GM11168 (cell line): ENCODE measurements around the gene ZCCHC8.
"Not testable (repeated sequence)": the region's sequence is repeated elsewhere in the genome, so short reads cannot be mapped to it uniquely, and the experiment has no call there.

Experiments
- in situ Hi-C: fragments of 300-500 bp; cut with MboI; formaldehyde crosslinking; loops from one replicate; pipeline ENCODE4 v1.12.0; 2022; ENCODE audit warnings: low sequenced_read_pairs; ENCODE audit not compliant: unreplicated experiment

Gene ZCCHC8

GRCh38 chr12:122438822-122439221, 61.9 kb downstream of the ZCCHC8 start:
- in situ Hi-C loops, result not testable (repeated sequence)

GRCh38 chr12:122437656-122438121, 63.0 kb downstream of the ZCCHC8 start:
- in situ Hi-C loops, result no loop called here

- in situ Hi-C loops, result no loop called here
These were observed 65.5 kb downstream of the ZCCHC8 start for GRCh38 chr12:122435186-122435585.

GRCh38 chr12:122429043-122429442, 71.7 kb downstream of the ZCCHC8 start:
- in situ Hi-C loops, result not testable (repeated sequence)

GRCh38 chr12:122427403-122427802, 73.3 kb downstream of the ZCCHC8 start:
- in situ Hi-C loops, result no loop called here

- in situ Hi-C loops, result no loop called here
These were observed 77.2 kb downstream of the ZCCHC8 start for GRCh38 chr12:122423258-122424165.

GRCh38 chr12:122422730-122423257, 77.9 kb downstream of the ZCCHC8 start:
- in situ Hi-C loops, result no loop called here

- in situ Hi-C loops, result no loop called here
These were observed 78.7 kb downstream of the ZCCHC8 start, which contains the start of gene CLIP1 for GRCh38 chr12:122421821-122422729. TSS of gene CLIP1 (minus strand) at chr12:122422669. CDS start at chr12:122380452, 42,217 bp downstream.
